Calu3 (cell line): ENCODE data around the gene MGMT. TPM values are rescaled to one million over a fixed set of nuclear protein-coding genes. Genes with fewer than 3 reads are reported as not detected.

Experiments used
- BruUV-seq: library from RNA; stranded (reverse); fragments of 400-500 nt; replicated peaks from 2 replicates; lab custom pipeline; 2021; lab: Mats Ljungman, UMichigan
- CTCF ChIA-PET: fragments of 300-600 bp; sonication (Branson Sonifier 250); formaldehyde crosslinking; loops from one replicate; lab custom pipeline; 2022; ENCODE audit warnings: antibody characterized with exemption; lab: Charles Lee
- DNase-seq: peaks from one replicate; pipeline ENCODE4 v3.0.0; 2022
- H3K27ac Mint-ChIP-seq: one replicate; pipeline ENCODE4 v1.8.0; 2022; ENCODE audit warnings: mixed read lengths; ENCODE audit not compliant: unreplicated experiment
- H3K27me3 Mint-ChIP-seq: one replicate; pipeline ENCODE4 v1.8.0; 2022; ENCODE audit warnings: mixed read lengths; ENCODE audit not compliant: unreplicated experiment
- H3K36me3 Mint-ChIP-seq: one replicate; pipeline ENCODE4 v1.8.0; 2022; ENCODE audit warnings: mild to moderate bottlenecking, moderate library complexity, mixed read lengths; ENCODE audit not compliant: insufficient read depth, unreplicated experiment
- H3K4me1 Mint-ChIP-seq: one replicate; pipeline ENCODE4 v1.8.0; 2022; ENCODE audit warnings: mild to moderate bottlenecking, low read depth, mixed read lengths; ENCODE audit not compliant: unreplicated experiment
- H3K4me3 Mint-ChIP-seq: one replicate; pipeline ENCODE4 v1.8.0; 2022; ENCODE audit warnings: mild to moderate bottlenecking, low read depth, moderate library complexity, mixed read lengths; ENCODE audit not compliant: unreplicated experiment
- H3K9me3 Mint-ChIP-seq: one replicate; pipeline ENCODE4 v1.8.0; 2022; ENCODE audit warnings: low read depth, mixed read lengths; ENCODE audit not compliant: unreplicated experiment
- intact Hi-C: fragments of 100-400 bp; cut with micrococcal nuclease; formaldehyde crosslinking; loops from one replicate; pipeline ENCODE4 v1.10.0; 2022; ENCODE audit not compliant: unreplicated experiment
- total RNA-seq: library from RNA; stranded (reverse); gene quantifications from 2 replicates; pipeline ENCODE4 v1.2.3, GENCODE V29; 2022
- TF ChIP-seq, protein P1 (sequence below): fragments of 200-600 bp; IDR thresholded peaks from one replicate; pipeline ENCODE4 v1.8.0; 2022; ENCODE audit warnings: antibody characterized with exemption; ENCODE audit not compliant: unreplicated experiment

MGMT gene
- total RNA-seq, 1 experiment from 2014 or later = 8.3 TPM

DNA sequence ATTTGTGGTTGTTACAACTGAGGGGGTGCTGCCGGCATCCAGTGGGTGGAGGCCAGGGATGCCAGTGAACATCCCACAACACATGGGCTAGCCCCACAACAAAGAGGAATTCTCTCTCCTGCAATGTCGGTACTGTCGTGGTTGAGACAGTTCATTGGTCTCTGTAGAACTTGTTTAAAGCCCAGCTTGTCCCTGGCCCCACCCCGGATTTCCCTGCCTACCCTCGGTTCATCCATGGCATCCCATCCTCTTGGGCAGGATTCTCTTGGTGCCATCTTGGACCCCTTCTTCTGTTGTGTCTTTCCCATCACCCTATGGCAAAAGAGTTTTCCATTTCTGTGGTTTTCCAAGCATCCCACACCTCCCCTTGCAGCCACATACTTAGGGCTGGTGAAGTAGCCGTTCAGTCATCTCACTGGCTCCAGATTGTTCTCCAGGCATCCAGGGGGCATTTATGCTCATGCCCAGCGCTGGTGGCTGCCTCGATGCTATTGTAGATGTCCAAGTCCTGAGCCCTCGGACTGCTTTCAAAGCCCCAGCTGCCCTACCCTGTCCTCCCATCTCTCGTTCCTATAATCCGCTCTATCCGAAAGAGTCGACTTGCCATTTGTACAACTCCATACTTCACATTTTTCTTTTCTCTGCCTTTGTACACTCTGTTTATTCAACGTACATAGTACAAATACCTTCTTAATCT, 39.2 kb downstream of the MGMT start:
- Mint-ChIP-seq H3K27me3 (no peaks in the 10 kb centered on the region), H3K4me3 (no peak overlapping the region), H3K4me1 (no peaks in the 10 kb centered on the region), H3K9me3 (peaks cover 6% of the 10 kb centered on the region), H3K36me3 (no peaks in the 10 kb centered on the region), H3K27ac (no peak overlapping the region)
- CTCF ChIA-PET = interaction anchor here (0.6 kb wide), 1 partner anchor 10 kb away, joined by 3 read pairs; no protein-coding TSS in a partner anchor
- no peak for DNase-seq
- TF ChIP-seq, protein P1, sequence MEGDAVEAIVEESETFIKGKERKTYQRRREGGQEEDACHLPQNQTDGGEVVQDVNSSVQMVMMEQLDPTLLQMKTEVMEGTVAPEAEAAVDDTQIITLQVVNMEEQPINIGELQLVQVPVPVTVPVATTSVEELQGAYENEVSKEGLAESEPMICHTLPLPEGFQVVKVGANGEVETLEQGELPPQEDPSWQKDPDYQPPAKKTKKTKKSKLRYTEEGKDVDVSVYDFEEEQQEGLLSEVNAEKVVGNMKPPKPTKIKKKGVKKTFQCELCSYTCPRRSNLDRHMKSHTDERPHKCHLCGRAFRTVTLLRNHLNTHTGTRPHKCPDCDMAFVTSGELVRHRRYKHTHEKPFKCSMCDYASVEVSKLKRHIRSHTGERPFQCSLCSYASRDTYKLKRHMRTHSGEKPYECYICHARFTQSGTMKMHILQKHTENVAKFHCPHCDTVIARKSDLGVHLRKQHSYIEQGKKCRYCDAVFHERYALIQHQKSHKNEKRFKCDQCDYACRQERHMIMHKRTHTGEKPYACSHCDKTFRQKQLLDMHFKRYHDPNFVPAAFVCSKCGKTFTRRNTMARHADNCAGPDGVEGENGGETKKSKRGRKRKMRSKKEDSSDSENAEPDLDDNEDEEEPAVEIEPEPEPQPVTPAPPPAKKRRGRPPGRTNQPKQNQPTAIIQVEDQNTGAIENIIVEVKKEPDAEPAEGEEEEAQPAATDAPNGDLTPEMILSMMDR = no peak
- no TSS peak for BruUV-seq
- intact Hi-C loops = no loop called here

DNA sequence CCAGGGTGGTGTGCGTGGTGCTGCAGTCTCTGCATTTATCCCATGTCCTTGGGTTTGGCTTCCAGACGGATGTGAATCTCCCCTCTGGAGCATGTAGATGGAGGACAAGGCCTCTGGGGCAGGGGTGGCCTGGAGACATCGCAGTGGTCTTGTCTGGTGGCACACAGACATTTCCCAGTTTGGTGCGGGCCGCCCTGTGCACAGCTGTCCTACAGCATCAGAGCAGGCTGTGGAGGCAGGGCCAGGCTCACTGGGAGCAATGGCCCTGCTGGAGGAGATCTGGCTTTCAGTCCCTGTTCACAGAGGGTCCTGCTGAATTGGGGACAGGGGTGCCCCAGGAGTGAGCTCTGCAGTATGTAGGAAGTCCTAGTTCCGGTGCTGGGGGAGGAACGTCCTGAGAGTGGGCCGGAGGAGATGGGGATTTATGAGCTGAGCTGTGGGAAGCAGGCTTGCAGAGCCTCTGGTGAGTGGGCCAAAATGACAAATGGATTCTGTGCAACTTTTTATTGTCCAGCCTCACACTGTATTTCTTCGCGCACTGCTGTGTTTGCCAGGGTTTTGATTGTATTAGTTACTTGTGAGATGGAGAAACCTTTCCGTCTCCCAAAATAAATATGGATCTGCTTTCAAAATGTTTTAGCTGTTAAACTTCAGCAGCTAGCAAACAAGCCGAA, 40.3 kb downstream of the MGMT start:
- BruUV-seq = no TSS peak
- Mint-ChIP-seq H3K4me1 (no peaks in the 10 kb centered on the region), H3K9me3 (peaks cover 6% of the 10 kb centered on the region), H3K4me3 (no peak overlapping the region), H3K36me3 (no peaks in the 10 kb centered on the region), H3K27me3 (no peaks in the 10 kb centered on the region), H3K27ac (no peak overlapping the region)
- CTCF ChIA-PET = no interaction called here
- intact Hi-C loops = no loop called here
- DNase-seq = no peak
- TF ChIP-seq, protein P1 = no peak

DNA sequence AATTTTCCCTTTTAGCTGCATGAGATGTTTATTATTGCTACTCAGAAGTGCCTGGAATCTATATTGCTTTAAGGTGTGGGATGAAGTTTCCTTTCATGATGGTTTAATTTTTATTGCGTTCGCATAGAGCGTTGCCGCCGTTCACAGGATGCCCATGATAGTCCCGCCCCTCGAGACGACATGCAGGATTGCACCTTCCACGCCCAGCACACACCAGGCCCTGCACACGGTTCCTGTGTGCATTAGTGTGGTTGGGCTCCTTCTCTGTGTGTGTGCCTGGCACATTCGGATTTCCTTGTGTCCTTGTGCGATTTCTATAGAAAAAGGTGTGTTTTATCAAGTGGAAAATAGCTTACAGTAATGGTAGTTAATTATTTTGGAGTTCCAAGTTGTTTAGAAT, 42.1 kb downstream of the MGMT start:
- no peak overlapping the region for H3K27ac Mint-ChIP-seq
- H3K27me3 Mint-ChIP-seq = no peaks in the 10 kb centered on the region
- no peaks in the 10 kb centered on the region for H3K36me3 Mint-ChIP-seq
- H3K4me1 Mint-ChIP-seq = no peaks in the 10 kb centered on the region
- H3K9me3 Mint-ChIP-seq = peaks cover 6% of the 10 kb centered on the region
- intact Hi-C loops = no loop called here
- CTCF ChIA-PET = no interaction called here
- TF ChIP-seq, protein P1 = no peak
- DNase-seq = no peak
- no TSS peak for BruUV-seq
- H3K4me3 Mint-ChIP-seq = no peak overlapping the region

DNA sequence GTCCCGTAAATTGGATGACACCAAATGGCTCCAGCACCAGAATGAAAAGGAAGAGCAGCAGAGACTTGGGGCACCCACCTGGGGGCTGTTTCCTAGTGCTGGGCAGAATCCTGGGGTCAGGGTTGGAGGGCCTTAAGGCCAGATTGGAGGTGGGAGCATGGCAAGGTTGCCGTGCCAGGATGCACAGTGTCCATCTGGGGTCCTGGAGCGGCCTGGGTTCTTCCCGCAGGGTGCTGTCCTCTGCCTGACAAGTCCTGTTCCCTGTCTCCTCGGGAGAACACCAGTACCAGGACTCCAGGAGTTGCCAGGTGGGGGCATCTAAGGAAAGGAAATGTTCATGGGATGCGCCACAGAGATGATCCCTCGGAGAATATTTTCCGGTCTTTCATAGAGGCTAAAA, 42.8 kb downstream of the MGMT start:
- Mint-ChIP-seq H3K4me3 (no peak overlapping the region), H3K4me1 (no peaks in the 10 kb centered on the region), H3K27ac (no peak overlapping the region), H3K9me3 (peaks cover 6% of the 10 kb centered on the region), H3K27me3 (no peaks in the 10 kb centered on the region), H3K36me3 (no peaks in the 10 kb centered on the region)
- intact Hi-C loops = no loop called here
- CTCF ChIA-PET = no interaction called here
- TF ChIP-seq, protein P1 = no peak
- DNase-seq = no peak
- BruUV-seq = no TSS peak
